ENCODE data around the gene RPS6KA4.

The RPS6KA4 gene

DNA sequence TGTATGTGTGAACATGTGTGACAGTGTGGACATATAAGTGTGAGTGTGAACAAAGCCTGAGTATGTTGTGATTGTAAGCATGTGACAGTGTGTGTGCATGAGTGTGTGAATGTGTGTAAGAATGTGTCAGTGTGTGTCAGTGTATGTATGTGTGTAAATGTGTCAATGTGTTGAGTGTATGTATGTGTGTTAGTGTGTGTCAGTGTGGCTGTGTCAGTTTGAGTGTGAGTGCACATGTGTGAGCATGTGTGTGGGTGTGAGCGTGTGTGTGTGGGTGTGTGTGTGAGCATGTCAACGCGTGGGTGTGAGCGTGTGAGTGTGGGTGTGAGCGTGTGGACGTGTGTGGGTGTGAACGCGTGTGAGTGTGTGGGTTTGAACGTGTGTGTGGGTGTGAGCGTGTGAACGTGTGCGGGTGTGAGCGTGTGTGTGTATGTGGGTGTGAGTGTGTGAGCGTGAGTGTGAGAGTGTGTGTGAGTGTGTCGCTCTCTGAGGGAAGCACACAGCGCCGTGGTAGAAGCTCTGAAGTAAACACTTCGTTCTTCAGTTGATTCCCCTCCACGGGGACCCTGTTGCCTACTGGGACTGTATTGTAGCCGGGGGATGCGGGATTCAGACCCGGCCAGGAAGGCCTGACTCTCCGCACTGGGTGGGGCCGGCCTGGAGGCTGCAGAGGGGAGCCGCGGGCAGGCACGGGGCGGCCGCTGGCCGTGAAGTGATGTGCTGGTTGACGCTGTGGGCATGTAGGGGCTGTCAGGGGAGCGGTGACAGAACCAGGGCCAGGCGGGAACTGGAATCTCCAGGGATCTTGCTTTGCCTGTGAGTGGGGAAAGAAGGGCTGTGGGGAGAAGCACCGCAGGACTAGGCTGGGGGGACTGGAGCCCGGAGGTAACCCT, 21.1 kb downstream of the RPS6KA4 start:
- H3K27ac ChIP-seq: no peak overlapping the region
- no peak for TF ChIP-seq ZFX (IDR thresholded peaks at IDR 0.05; ENCODE audit: borderline replicate concordance)
- TF ChIP-seq, protein P1, sequence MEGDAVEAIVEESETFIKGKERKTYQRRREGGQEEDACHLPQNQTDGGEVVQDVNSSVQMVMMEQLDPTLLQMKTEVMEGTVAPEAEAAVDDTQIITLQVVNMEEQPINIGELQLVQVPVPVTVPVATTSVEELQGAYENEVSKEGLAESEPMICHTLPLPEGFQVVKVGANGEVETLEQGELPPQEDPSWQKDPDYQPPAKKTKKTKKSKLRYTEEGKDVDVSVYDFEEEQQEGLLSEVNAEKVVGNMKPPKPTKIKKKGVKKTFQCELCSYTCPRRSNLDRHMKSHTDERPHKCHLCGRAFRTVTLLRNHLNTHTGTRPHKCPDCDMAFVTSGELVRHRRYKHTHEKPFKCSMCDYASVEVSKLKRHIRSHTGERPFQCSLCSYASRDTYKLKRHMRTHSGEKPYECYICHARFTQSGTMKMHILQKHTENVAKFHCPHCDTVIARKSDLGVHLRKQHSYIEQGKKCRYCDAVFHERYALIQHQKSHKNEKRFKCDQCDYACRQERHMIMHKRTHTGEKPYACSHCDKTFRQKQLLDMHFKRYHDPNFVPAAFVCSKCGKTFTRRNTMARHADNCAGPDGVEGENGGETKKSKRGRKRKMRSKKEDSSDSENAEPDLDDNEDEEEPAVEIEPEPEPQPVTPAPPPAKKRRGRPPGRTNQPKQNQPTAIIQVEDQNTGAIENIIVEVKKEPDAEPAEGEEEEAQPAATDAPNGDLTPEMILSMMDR (IDR thresholded peaks at IDR 0.05): no peak

GRCh38 chr11:64381350-64381749, 22.4 kb downstream of the RPS6KA4 start:
- TF ChIP-seq, protein P1 (IDR thresholded peaks at IDR 0.05): no peak
- TF ChIP-seq ZFX (IDR thresholded peaks at IDR 0.05; ENCODE audit: borderline replicate concordance): no peak
- no peak overlapping the region for H3K27ac ChIP-seq

DNA sequence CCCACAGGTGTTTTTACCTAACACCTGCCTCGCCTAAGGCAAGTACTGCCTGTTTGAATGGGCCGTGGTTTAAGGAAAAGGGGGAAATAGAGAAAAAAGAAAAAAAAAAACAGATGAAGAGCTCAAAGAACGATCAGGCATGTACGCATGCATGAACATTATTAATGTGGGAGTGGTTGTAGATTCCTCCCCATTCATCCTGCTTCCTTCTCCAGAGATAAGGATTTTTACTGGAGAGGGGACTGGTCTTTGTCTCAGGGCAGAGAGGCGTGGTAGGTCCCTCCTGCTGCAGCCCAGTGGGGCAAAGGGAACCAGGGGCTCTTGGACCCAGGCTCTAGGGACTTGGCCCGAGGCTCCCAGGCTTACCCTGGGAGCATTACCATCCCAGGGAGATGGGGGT, 23.1 kb downstream of the RPS6KA4 start:
- no peak overlapping the region for H3K27ac ChIP-seq
- TF ChIP-seq, protein P1 (IDR thresholded peaks at IDR 0.05): no peak
- TF ChIP-seq ZFX (IDR thresholded peaks at IDR 0.05; ENCODE audit: borderline replicate concordance): no peak

- H3K27ac ChIP-seq: no peak overlapping the region
- TF ChIP-seq, protein P1 (IDR thresholded peaks at IDR 0.05): no peak
- TF ChIP-seq ZFX (IDR thresholded peaks at IDR 0.05; ENCODE audit: borderline replicate concordance): no peak
Observed at GRCh38 chr11:64382586-64382985, 23.6 kb downstream of the RPS6KA4 start.

DNA sequence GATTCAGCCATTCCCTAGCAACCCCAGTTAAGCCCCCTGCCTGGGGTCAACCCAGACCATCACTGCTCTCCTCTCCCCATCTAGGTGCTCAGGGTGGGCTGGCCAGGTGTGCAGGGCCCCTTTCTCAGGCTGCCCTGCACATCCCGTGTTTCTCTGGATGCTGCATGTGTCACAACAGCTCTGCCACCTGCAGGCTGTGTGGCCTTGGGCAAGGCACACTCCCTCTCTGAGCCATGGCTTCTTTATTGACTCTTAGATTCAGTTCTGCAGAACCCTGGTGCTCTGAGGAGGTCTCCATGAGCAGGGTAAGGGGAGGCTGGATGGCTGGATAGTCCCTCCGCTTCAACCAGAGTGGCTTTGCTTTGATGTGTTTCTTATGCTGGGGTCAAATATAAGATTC, 24.6 kb downstream of the RPS6KA4 start:
- TF ChIP-seq ZFX (IDR thresholded peaks at IDR 0.05; ENCODE audit: borderline replicate concordance): no peak
- TF ChIP-seq, protein P1 (IDR thresholded peaks at IDR 0.05): no peak
- no peak overlapping the region for H3K27ac ChIP-seq

DNA sequence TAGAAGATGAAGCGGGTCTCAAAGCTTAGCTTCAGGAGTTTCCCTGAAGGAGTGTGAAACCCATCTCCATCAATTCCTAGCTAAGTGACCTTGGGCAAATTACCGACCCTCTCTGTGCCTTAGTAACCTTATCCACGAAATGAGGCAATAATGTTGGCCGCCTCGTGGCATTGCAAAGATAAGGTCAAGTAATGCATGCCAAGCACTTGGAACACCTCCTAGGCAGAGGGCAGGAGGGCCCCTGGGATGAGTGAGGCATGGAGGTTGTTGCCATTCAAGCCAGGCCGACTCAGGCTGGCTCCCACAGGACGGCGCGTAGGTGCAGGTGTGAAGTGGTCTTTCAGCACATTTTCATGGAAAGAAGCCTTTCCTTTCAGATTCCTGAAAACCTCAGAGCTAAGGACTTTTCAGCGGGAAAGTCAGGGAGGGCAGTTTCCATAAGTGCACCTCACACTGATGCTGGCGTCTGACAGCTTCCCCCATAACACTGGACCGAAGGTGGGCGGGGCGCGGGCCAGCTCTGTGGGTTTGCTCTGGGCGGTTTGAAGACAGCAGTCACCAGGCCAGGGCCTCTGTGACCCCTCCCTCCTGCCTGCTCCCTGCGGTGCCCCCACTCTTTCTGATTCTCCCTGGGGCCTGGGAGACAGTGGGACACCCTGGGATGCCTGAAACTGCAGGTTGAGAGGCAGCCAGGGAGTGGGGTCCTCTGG, 25.2 kb downstream of the RPS6KA4 start:
- no peak for TF ChIP-seq ZFX (IDR thresholded peaks at IDR 0.05; ENCODE audit: borderline replicate concordance)
- TF ChIP-seq, protein P1 (IDR thresholded peaks at IDR 0.05): no peak
- H3K27ac ChIP-seq: no peak overlapping the region

All from 22Rv1 (cell line).